GM19099 (cell line): ENCODE measurements around the gene KRT15.

ENCODE experiments used
- POLR2A ChIP-seq: IDR thresholded peaks from 3 replicates; pipeline ENCODE4 v1.6.1; 2011; ENCODE audit warnings: low read depth; ENCODE audit not compliant: insufficient read length; ENCODE audit errors: extremely low read depth

KRT15 gene

GRCh38 chr17:41522301-41523224, 3.9 kb upstream of the KRT15 start:
- TF ChIP-seq POLR2A: no peak

GRCh38 chr17:41521574-41522261, 3.0 kb upstream of the KRT15 start:
- TF ChIP-seq POLR2A: no peak

- no peak for TF ChIP-seq POLR2A
Measured at GRCh38 chr17:41520821-41521521, 2.3 kb upstream of the KRT15 start.

GRCh38 chr17:41519501-41520224, 973 bp upstream of the KRT15 start:
- no peak for TF ChIP-seq POLR2A

GRCh38 chr17:41518031-41518430, 659 bp downstream of the KRT15 start:
- TF ChIP-seq POLR2A: no peak

- no peak for TF ChIP-seq POLR2A
Measured at GRCh38 chr17:41516830-41517283, 1.8 kb downstream of the KRT15 start.

GRCh38 chr17:41516147-41516829, 2.4 kb downstream of the KRT15 start:
- TF ChIP-seq POLR2A: no peak

- TF ChIP-seq POLR2A: no peak
Measured at GRCh38 chr17:41513168-41513547, 5.5 kb downstream of the KRT15 start.

- no peak for TF ChIP-seq POLR2A
Measured at GRCh38 chr17:41512546-41513167, 6.0 kb downstream of the KRT15 start.

GRCh38 chr17:41511716-41512115, 7.0 kb downstream of the KRT15 start:
- no peak for TF ChIP-seq POLR2A

GRCh38 chr17:41511116-41511515, 7.6 kb downstream of the KRT15 start:
- TF ChIP-seq POLR2A: no peak

- no peak for TF ChIP-seq POLR2A
Measured at GRCh38 chr17:41510251-41511065, 8.2 kb downstream of the KRT15 start.

- TF ChIP-seq POLR2A: no peak
Measured at GRCh38 chr17:41507315-41507880, 11.3 kb downstream of the KRT15 start.
